ENCODE data around the gene CAMK1D. TPM values are rescaled to one million over a fixed set of nuclear protein-coding genes. Genes with fewer than 3 reads are reported as not detected.

Gene CAMK1D
- total RNA-seq, 1 donor from 2014 or later = 12.8 TPM

DNA sequence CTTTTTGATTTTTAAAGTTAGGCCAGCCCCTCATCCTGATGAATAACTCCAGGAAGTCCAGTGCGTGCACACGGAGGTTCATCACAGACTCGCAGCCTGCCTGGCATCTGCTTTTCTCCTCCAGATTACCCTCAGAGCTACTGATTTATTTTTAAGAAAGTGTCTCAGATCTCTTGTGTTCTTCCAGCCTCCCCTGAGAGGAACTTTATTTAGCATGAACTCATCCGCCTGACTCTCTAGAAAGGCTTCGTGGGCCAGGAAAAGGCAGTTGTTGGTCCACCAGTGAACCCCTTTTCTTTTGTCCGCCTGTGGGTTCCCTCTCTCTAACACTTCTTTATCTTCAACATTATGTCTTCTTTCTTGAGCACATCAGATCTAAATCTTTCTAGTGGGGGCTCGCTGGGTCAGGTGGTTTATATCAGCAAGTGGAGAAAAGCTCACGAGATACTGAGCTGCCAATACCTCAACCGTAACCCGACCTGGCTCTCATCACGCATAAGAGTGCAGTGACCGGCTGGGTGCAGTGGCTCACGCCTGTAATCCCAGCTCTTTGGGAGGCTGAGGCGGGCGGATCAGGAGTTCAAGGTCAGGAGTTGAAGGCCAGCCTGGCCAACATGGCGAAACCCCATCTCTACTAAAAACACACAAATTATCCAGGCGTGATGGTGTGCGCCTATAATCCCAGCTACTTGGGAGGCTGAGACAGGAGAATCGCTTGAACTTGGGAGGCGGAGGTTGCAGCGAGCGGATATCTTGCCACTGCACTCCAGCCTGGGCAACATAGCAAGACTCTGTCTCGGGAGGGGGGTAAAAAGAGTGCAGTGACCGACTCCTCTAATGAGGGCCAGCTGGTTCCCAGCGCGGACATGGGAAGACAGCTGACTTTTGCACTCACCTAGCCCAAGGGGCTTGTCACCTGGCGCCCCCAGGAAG, 489.9 kb downstream of the CAMK1D start:
- TF ChIP-seq POLR2AphosphoS5 (IDR thresholded peaks at IDR 0.05; ENCODE audit: insufficient read depth in 1 of 2, low read depth in 1 of 2) (no peak), POLR2A (IDR thresholded peaks at IDR 0.05) (no peak)
- TF ChIP-seq, protein P1, sequence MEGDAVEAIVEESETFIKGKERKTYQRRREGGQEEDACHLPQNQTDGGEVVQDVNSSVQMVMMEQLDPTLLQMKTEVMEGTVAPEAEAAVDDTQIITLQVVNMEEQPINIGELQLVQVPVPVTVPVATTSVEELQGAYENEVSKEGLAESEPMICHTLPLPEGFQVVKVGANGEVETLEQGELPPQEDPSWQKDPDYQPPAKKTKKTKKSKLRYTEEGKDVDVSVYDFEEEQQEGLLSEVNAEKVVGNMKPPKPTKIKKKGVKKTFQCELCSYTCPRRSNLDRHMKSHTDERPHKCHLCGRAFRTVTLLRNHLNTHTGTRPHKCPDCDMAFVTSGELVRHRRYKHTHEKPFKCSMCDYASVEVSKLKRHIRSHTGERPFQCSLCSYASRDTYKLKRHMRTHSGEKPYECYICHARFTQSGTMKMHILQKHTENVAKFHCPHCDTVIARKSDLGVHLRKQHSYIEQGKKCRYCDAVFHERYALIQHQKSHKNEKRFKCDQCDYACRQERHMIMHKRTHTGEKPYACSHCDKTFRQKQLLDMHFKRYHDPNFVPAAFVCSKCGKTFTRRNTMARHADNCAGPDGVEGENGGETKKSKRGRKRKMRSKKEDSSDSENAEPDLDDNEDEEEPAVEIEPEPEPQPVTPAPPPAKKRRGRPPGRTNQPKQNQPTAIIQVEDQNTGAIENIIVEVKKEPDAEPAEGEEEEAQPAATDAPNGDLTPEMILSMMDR (IDR thresholded peaks at IDR 0.05) = no peak
- no peak overlapping the region for H3K27ac ChIP-seq
- DNase-seq (ENCODE audit: extremely low spot score in 2 of 2) = no peak
- no peaks in the 10 kb centered on the region for H3K27me3 ChIP-seq
- H3K36me3 ChIP-seq = no peaks in the 10 kb centered on the region
- H3K4me1 ChIP-seq = peaks cover 24% of the 10 kb centered on the region
- intact Hi-C loops (cut with DNase I) = no loop called here
- no peak overlapping the region for H3K4me3 ChIP-seq
- H3K9me3 ChIP-seq = no peaks in the 10 kb centered on the region

DNA sequence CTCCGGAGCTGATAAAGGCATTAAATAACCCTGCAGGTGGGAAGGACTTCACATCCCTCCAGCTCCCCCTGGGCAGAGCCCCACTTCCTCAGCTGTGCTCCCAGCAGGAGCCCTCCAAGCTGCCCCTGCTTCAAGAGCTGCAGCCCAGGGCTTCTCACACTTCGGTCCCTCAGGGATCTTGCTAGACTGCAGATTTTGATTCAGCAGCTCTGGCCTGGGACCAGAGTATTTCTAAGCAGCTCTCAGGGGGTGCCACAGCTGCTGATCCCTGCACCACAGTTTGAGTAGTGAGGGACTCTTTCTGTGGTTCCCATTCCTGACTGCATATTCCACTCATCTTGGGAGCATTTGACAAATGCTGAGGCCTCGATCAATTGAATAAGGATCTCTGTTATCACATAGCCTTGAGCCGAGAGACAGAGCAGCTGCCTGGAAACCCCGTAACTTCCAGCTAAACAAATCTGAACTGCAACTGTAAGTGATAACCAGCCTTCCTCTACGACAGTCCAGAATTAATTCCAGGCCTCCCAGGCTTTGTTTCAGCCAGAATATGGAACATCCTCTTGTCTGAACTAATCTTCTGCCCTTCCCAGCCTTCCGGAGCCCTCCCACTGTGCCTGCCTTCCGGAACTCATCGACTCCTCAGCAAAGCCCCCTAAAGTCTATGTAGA, 490.7 kb downstream of the CAMK1D start:
- TF ChIP-seq, protein P1 (IDR thresholded peaks at IDR 0.05) = no peak
- TF ChIP-seq POLR2AphosphoS5 (IDR thresholded peaks at IDR 0.05; ENCODE audit: insufficient read depth in 1 of 2, low read depth in 1 of 2) (no peak), POLR2A (IDR thresholded peaks at IDR 0.05) (no peak)
- Histone ChIP-seq H3K36me3 (no peaks in the 10 kb centered on the region), H3K27me3 (no peaks in the 10 kb centered on the region), H3K9me3 (no peaks in the 10 kb centered on the region), H3K4me1 (peaks cover 28% of the 10 kb centered on the region), H3K27ac (no peak overlapping the region), H3K4me3 (no peak overlapping the region)
- no peak for DNase-seq (ENCODE audit: extremely low spot score in 2 of 2)
- intact Hi-C loops (cut with DNase I) = no loop called here

DNA sequence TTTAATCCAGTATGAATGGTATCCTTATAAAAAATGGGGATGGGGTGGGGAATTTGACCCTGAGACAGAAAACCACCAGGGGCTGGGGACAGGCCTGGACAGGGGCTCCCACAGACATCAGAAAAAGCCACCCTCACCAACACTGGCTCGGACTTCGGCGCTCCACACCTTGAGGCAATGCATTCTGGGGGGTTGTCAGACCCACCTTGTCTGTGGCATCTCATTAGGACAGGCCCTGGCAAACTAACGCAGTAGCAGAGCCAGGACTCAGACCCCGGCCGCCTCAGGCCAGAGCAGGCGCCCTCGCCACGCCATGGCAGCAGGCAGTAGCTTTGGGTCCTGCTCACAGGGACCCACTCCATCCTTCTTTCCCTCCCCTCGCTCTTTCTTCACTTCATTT, 492.1 kb downstream of the CAMK1D start:
- Histone ChIP-seq H3K4me3 (no peak overlapping the region), H3K27me3 (no peaks in the 10 kb centered on the region)
- DNase-seq (ENCODE audit: extremely low spot score in 2 of 2) = no peak

DNA sequence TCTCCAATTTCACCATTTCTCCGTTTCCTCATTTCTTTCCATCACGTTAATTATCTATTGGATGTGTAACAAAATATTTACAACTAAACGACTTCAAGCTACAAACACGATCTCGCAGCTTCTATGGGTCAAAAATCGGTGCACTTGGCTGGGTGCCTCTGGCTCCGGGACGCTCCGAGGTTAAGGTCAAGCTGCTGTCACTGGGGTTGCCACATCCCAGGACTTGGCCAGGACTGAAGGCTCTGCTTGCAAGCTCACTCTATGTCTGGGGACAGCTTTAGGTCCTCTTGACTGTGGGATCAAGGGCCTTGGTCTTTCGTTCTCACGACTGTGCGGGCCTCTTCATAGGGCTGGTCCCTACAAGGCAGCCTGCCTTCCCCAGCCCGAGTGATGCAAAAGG, 492.5 kb downstream of the CAMK1D start:
- no peak for DNase-seq (ENCODE audit: extremely low spot score in 2 of 2)
- intact Hi-C loops (cut with DNase I) = no loop called here
- H3K4me1 ChIP-seq = peaks cover 27% of the 10 kb centered on the region
- H3K36me3 ChIP-seq = no peaks in the 10 kb centered on the region
- TF ChIP-seq, protein P1 (IDR thresholded peaks at IDR 0.05) = no peak
- TF ChIP-seq POLR2A (IDR thresholded peaks at IDR 0.05) (no peak), POLR2AphosphoS5 (IDR thresholded peaks at IDR 0.05; ENCODE audit: insufficient read depth in 1 of 2, low read depth in 1 of 2) (no peak)
- no peaks in the 10 kb centered on the region for H3K9me3 ChIP-seq
- no peak overlapping the region for H3K4me3 ChIP-seq
- H3K27ac ChIP-seq = no peak overlapping the region
- H3K27me3 ChIP-seq = no peaks in the 10 kb centered on the region

More for the DNA sequence above, 492.1 kb downstream of the CAMK1D start:
- no peaks in the 10 kb centered on the region for H3K36me3 ChIP-seq
- no peaks in the 10 kb centered on the region for H3K9me3 ChIP-seq
- TF ChIP-seq POLR2A (IDR thresholded peaks at IDR 0.05) (no peak), POLR2AphosphoS5 (IDR thresholded peaks at IDR 0.05; ENCODE audit: insufficient read depth in 1 of 2, low read depth in 1 of 2) (no peak)
- TF ChIP-seq, protein P1 (IDR thresholded peaks at IDR 0.05) = no peak
- intact Hi-C loops (cut with DNase I) = no loop called here
- no peak overlapping the region for H3K27ac ChIP-seq
- H3K4me1 ChIP-seq = peaks cover 27% of the 10 kb centered on the region
